Neural crest cell (in vitro differentiated cells): ENCODE data around the gene LSS. TPM values are rescaled to one million over a fixed set of nuclear protein-coding genes. Genes with fewer than 3 reads are reported as not detected.

ENCODE experiments used
- DNase-seq: peaks from one replicate; pipeline ENCODE4 v3.0.0; 2021; ENCODE audit warnings: low read depth, mixed read lengths, low spot score
- H3K27ac Mint-ChIP-seq: one replicate; pipeline ENCODE4 v1.8.0; 2021; ENCODE audit warnings: mild to moderate bottlenecking, mixed read lengths; ENCODE audit not compliant: unreplicated experiment
- H3K27me3 Mint-ChIP-seq: 2 replicates; pipeline ENCODE4 v1.8.0; 2021; ENCODE audit warnings: low read depth, mild to moderate bottlenecking, mixed read lengths
- H3K36me3 Mint-ChIP-seq: 2 replicates; pipeline ENCODE4 v1.8.0; 2021; ENCODE audit warnings: low read depth, mild to moderate bottlenecking, mixed read lengths
- H3K4me1 Mint-ChIP-seq: 2 replicates; pipeline ENCODE4 v1.8.0; 2021; ENCODE audit warnings: mixed read lengths
- H3K4me3 Mint-ChIP-seq: one replicate; pipeline ENCODE4 v1.8.0; 2021; ENCODE audit warnings: mild to moderate bottlenecking, mixed read lengths
- H3K9me3 Mint-ChIP-seq: 2 replicates; pipeline ENCODE4 v1.8.0; 2021; ENCODE audit warnings: mixed read lengths
- CTCF ChIP-seq: fragments of 200-600 bp; sonication (generic); conservative IDR thresholded peaks from 2 replicates; pipeline ENCODE4 v1.5.0; 2021; ENCODE audit warnings: antibody characterized with exemption, mild to moderate bottlenecking
- total RNA-seq: library from RNA; stranded (reverse); gene quantifications from 2 replicates; pipeline ENCODE4 v1.2.1, GENCODE V29; 2021

Gene LSS
- total RNA-seq, 1 donor from 2014 or later = 225 TPM

GRCh38 chr21:46160657-46160906 lies 68.0 kb downstream of the LSS start:
- H3K27me3 Mint-ChIP-seq = no peaks in the 10 kb centered on the region
- H3K4me1 Mint-ChIP-seq = peaks cover 16% of the 10 kb centered on the region
- no peak for TF ChIP-seq CTCF
- no peak overlapping the region for H3K4me3 Mint-ChIP-seq
- no peak overlapping the region for H3K27ac Mint-ChIP-seq
- no peaks in the 10 kb centered on the region for H3K9me3 Mint-ChIP-seq
- peaks cover 15% of the 10 kb centered on the region for H3K36me3 Mint-ChIP-seq
- no peak for DNase-seq

DNA sequence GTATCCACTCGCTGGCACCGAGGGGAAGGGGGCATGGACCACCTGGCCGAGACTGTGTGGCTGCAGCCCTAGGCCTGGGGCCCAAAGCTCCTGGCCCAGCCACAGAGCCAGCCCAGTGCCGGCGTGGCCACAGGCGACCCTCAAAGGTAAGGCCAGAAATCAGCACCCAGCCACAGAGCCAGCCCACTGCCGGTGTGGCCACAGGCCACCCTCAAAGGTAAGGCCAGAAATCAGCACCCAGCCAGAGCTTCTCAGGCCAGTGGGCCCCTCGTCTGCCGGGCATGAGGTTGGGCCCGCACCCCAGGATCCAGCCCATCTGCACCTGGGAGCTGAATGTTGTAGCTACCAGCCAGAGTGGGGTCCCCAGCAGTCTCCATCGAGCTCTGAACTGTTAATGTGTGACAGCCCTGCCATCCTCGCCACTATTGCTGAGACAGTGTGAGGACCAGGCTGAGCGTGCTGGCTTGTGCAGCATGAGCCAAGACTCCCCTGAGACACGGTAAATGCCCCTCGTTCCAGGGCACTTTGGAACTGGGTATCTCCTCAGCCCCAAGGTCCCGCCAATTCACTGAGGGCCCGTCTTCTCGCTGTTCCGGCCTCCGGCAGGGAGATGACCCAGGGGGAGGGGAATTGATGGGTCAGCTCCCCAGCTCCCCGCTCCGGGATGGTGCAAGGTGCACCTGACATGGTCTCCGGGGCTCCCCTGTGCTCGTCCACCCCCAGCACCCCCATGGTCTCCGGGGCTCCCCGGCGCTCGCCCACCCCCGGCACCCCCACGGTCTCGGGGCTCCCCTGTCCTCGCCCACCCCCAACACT lies 68.5 kb downstream of the LSS start:
- no peak for DNase-seq
- H3K9me3 Mint-ChIP-seq = no peaks in the 10 kb centered on the region
- H3K4me3 Mint-ChIP-seq = no peak overlapping the region
- H3K27ac Mint-ChIP-seq = no peak overlapping the region
- peaks cover 16% of the 10 kb centered on the region for H3K4me1 Mint-ChIP-seq
- H3K36me3 Mint-ChIP-seq = peaks cover 15% of the 10 kb centered on the region
- H3K27me3 Mint-ChIP-seq = no peaks in the 10 kb centered on the region
- TF ChIP-seq CTCF = no peak

GRCh38 chr21:46159390-46159789 lies 69.2 kb downstream of the LSS start:
- Mint-ChIP-seq H3K4me3 (no peak overlapping the region), H3K4me1 (peaks cover 16% of the 10 kb centered on the region), H3K36me3 (peaks cover 11% of the 10 kb centered on the region), H3K9me3 (no peaks in the 10 kb centered on the region), H3K27ac (peak overlapping the region; percentile 51), H3K27me3 (no peaks in the 10 kb centered on the region)
- no peak for TF ChIP-seq CTCF
- DNase-seq = no peak

GRCh38 chr21:46158666-46159300 lies 69.8 kb downstream of the LSS start:
- Mint-ChIP-seq H3K4me3 (no peak overlapping the region), H3K36me3 (peaks cover 11% of the 10 kb centered on the region), H3K27me3 (no peaks in the 10 kb centered on the region), H3K4me1 (peaks cover 16% of the 10 kb centered on the region), H3K9me3 (no peaks in the 10 kb centered on the region), H3K27ac (no peak overlapping the region)
- TF ChIP-seq CTCF = no peak
- no peak for DNase-seq

- Mint-ChIP-seq H3K4me3 (no peak overlapping the region), H3K36me3 (peaks cover 5% of the 10 kb centered on the region), H3K27ac (no peak overlapping the region), H3K27me3 (no peaks in the 10 kb centered on the region), H3K9me3 (no peaks in the 10 kb centered on the region), H3K4me1 (peaks cover 12% of the 10 kb centered on the region)
- no peak for TF ChIP-seq CTCF
- no peak for DNase-seq
Measured at GRCh38 chr21:46157987-46158451, 70.6 kb downstream of the LSS start.
